Body of pancreas (tissue), 4 donors: Measurements from ENCODE around the gene IGSF23. TPM values are rescaled to one million over a fixed set of nuclear protein-coding genes. Genes with fewer than 3 reads are reported as not detected.
A peak's percentile ranks its signal among the peaks of the same experiment; 100 is the strongest.

Experiments used
- ATAC-seq: fragments of 150-250 bp; one replicate; pipeline ENCODE4 v1.9.1; 2016
- DNase-seq, 4 donors: peaks; one replicate each; pipeline ENCODE4 v3.0.0-alpha.2; 2019
- H3K27ac ChIP-seq, 4 donors: fragments of 200-600 bp; sonication (generic); 1 replicate in 3 of 4; 2 replicates in 1 of 4; pipeline versions ENCODE4 v1.5.1 to v1.6.1; 2016 to 2019; ENCODE audit warnings: mild to moderate bottlenecking in 1 of 4, mixed read lengths in 1 of 4, moderate library complexity in 1 of 4
- H3K27me3 ChIP-seq, 2 donors: fragments of 200-600 bp; sonication (generic); one replicate each; pipeline ENCODE4 v1.6.0; 2016; ENCODE audit warnings: mild to moderate bottlenecking in 1 of 2
- H3K36me3 ChIP-seq, 2 donors: fragments of 200-600 bp; sonication (generic); replicated peaks in 1 of 2; 2 replicates each; pipeline ENCODE4 v1.5.1; 2016; ENCODE audit warnings: low read depth in 2 of 2; ENCODE audit not compliant: insufficient read depth in 1 of 2
- H3K4me1 ChIP-seq: fragments of 200-600 bp; sonication (generic); one replicate; pipeline ENCODE4 v1.6.0; 2016
- H3K4me3 ChIP-seq, 2 donors: fragments of 200-600 bp; sonication (generic); 1 replicate in 1 of 2; 2 replicates in 1 of 2; pipeline ENCODE4 v1.5.1; 2016 to 2019
- H3K9me3 ChIP-seq, 3 donors: fragments of 200-600 bp; sonication (generic); 1 replicate in 2 of 3; 2 replicates in 1 of 3; pipeline ENCODE4 v1.5.1; 2016
- CTCF ChIP-seq, 7 experiments: fragments of 450-650 bp in 4 of 7; fragments of 200-600 bp in 3 of 7; sonication (generic) in 3 of 7; IDR thresholded peaks; one replicate each; pipeline ENCODE4 v1.5.1; 2016 to 2019; ENCODE audit warnings: antibody characterized with exemption in 7 of 7
- POLR2A ChIP-seq, 3 donors: fragments of 450-650 bp; IDR thresholded peaks; one replicate each; pipeline ENCODE4 v1.6.1; 2016; ENCODE audit warnings: antibody characterized with exemption in 3 of 3, mild to moderate bottlenecking in 2 of 3
- WGBS, 2 donors: methylation state at CpG; one replicate each; pipeline ENCODE4 v1.1.5; 2017; 5-methylcytosine and 5-hydroxymethylcytosine counted together
- intact Hi-C: fragments of 100-400 bp; cut with DNase I; formaldehyde crosslinking; loops from one replicate; pipeline ENCODE4 v1.15.1; 2023
- total RNA-seq, 2 donors: library from RNA; depleted of rRNA; stranded (reverse); fragments of >200 nt; gene quantifications; one replicate each; pipeline ENCODE4 v1.1.0, GENCODE V29; 2016

Gene IGSF23
- total RNA-seq, 2 donors from 2014 or later = 3.1 TPM; not detected in 1

DNA sequence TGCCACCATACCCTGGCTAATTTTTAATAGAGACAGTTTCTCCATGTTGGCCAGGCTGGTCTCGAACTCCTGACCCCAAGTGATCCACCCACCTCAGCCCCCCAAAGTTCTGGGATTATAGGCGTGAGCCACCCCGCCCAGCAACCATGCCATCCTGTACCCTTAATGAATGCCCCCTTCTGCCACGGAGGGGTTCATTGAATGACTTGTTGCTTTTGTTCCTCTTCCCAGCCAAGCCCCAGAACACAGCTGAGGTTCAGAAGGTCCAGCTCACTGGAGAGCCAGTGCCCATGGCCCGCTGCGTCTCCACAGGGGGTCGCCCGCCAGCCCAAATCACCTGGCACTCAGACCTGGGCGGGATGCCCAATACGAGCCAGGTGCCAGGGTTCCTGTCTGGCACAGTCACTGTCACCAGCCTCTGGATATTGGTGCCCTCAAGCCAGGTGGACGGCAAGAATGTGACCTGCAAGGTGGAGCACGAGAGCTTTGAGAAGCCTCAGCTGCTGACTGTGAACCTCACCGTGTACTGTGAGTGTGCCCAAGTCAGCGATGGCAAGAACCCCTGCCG lies 36.3 kb downstream of the IGSF23 start:
- Histone ChIP-seq H3K27me3 (no peaks in the 10 kb centered on the region), H3K9me3 (no peaks in the 10 kb centered on the region), H3K4me1 (peaks cover 8% of the 10 kb centered on the region), H3K27ac (no peak overlapping the region), H3K36me3 (peaks cover 7 to 12% of the 10 kb centered on the region in 2 donors), H3K4me3 (no peak overlapping the region)
- DNase-seq (peak in 2 of 4 donors; percentile 27 to 37), ATAC-seq (no peak)
- no peak for TF ChIP-seq CTCF (IDR thresholded peaks at IDR 0.05)
- TF ChIP-seq POLR2A (IDR thresholded peaks at IDR 0.05) = no peak
- 78 to 93% methylated on average over 6 to 15 of the region's 15 CpGs for WGBS, 2 donors
- intact Hi-C loops = no loop called here

DNA sequence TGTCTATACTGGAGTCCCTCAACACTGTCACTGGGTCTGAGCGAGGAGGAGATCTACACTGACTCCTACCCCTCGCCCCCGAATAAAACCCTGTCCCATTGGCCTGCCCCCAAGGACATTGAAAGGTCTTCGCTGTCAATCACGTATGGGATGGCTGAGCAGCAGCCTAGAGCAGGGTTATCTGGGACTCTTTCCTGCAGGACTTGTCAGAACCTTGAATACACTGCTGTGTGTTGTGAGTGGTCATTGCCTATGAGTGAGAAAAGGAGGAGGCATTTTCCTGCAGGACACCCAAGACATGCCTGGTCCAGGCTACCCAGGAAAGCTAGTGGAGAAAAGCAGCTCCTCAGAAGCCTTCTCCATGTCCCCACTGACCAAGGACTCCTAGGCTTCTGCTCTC lies 40.0 kb downstream of the IGSF23 start:
- TF ChIP-seq POLR2A (IDR thresholded peaks at IDR 0.05) (no peak), CTCF (IDR thresholded peaks at IDR 0.05) (no peak)
- no peaks in the 10 kb centered on the region for H3K9me3 ChIP-seq
- peaks cover 1% of the 10 kb centered on the region for H3K4me1 ChIP-seq
- no peak overlapping the region for H3K4me3 ChIP-seq
- H3K27me3 ChIP-seq = no peaks in the 10 kb centered on the region
- DNase-seq = no peak
- peaks cover 7 to 16% of the 10 kb centered on the region in 2 donors for H3K36me3 ChIP-seq
- H3K27ac ChIP-seq = no peak overlapping the region
- ATAC-seq = no peak
- 86 to 88% methylated on average over 5 of the region's 5 CpGs for WGBS, 2 donors
- intact Hi-C loops = no loop called here

- TF ChIP-seq POLR2A (IDR thresholded peaks at IDR 0.05) (no peak), CTCF (IDR thresholded peaks at IDR 0.05) (peak; percentile 33 to 74 (median 57))
- H3K27ac ChIP-seq = no peak overlapping the region
- intact Hi-C loops = no loop called here
- DNase-seq (peak; percentile 72 to 84 (median 81)), ATAC-seq (peak; percentile 77)
- H3K4me3 ChIP-seq = no peak overlapping the region
- peaks cover 7 to 20% of the 10 kb centered on the region in 2 donors for H3K36me3 ChIP-seq
- WGBS, 2 donors = 42 to 54% methylated on average over 14 to 15 of the region's 16 CpGs
- H3K4me1 ChIP-seq = no peaks in the 10 kb centered on the region
- H3K9me3 ChIP-seq = no peaks in the 10 kb centered on the region
- H3K27me3 ChIP-seq = no peaks in the 10 kb centered on the region
Observed at GRCh38 chr19:44653977-44654774, 40.8 kb downstream of the IGSF23 start.

DNA sequence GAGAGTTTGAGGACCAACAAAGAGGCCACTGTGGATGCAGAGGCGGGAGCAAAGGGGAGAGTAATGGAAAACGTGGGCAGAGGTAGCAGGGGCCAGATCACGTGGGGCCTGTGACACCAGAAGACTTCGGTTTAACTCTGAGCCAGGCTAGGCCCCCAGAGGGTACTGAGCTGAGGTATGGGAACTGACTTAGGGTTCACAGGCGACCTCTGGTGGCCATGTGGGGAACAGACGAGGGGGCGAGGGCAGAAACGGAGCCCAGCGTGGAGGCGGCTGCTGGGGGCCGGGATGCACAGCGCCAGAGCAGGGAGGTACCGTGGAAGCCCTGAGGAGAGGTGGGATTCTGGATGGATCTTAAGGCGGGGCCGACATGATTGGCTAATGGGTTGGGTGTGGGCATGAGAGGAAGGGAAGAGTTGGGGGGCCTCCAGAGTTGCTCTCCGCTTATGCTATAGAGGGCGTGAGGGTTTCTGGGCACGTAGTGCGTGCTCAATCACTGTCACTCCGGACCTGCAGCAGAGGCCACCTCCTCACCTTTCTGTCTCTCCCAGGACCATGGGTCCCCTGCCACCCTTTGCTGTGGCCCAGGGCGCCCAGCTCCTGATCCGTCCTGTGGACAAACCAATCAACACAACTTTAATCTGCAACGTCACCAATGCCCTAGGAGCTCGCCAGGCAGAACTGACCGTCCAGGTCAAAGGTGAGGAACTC lies 44.0 kb downstream of the IGSF23 start:
- Histone ChIP-seq H3K36me3 (peaks cover 5 to 24% of the 10 kb centered on the region in 2 donors), H3K4me3 (no peak overlapping the region), H3K4me1 (no peaks in the 10 kb centered on the region), H3K27ac (no peak overlapping the region), H3K9me3 (no peaks in the 10 kb centered on the region), H3K27me3 (no peaks in the 10 kb centered on the region)
- intact Hi-C loops = loop anchor here (5.0 kb wide), 1 partner anchor 85 kb away; no protein-coding TSS in a partner anchor
- TF ChIP-seq POLR2A (IDR thresholded peaks at IDR 0.05) (no peak), CTCF (IDR thresholded peaks at IDR 0.05) (peak; percentile 74 to 94 (median 85))
- DNase-seq = peak; percentile 60 to 75 (median 68)
- peak; percentile 71 for ATAC-seq
- 35 to 43% methylated on average over 24 to 25 of the region's 25 CpGs for WGBS, 2 donors
